Spleen (tissue), 11 donors: ENCODE results near the gene FTO. TPM values are rescaled to one million over a fixed set of nuclear protein-coding genes. Genes with fewer than 3 reads are reported as not detected.

Source experiments
- DNase-seq: peaks from one replicate; pipeline ENCODE4 v3.0.0-alpha.2; 2020
- H3K27ac ChIP-seq, 8 donors: fragments of 200-600 bp; sonication (generic) in 7 of 8; 1 replicate in 4 of 8; 2 replicates in 4 of 8; pipeline versions ENCODE4 v1.5.0 to v1.8.0; 2016 to 2021; ENCODE audit warnings: inconsistent platforms in 4 of 8, mild to moderate bottlenecking in 4 of 8, moderate library complexity in 1 of 8
- H3K27me3 ChIP-seq, 7 donors: fragments of 200-600 bp; sonication (generic) in 6 of 7; replicated peaks in 1 of 7; 1 replicate in 4 of 7; 2 replicates in 3 of 7; pipeline versions ENCODE4 v1.5.0 to v1.8.0; 2016 to 2021; ENCODE audit warnings: inconsistent platforms in 3 of 7, mild to moderate bottlenecking in 1 of 7
- H3K36me3 ChIP-seq, 6 donors: fragments of 200-600 bp; sonication (generic) in 5 of 6; 1 replicate in 4 of 6; 2 replicates in 2 of 6; pipeline versions ENCODE4 v1.5.0 to v1.8.0; 2016 to 2021; ENCODE audit warnings: inconsistent platforms in 2 of 6
- H3K4me1 ChIP-seq, 6 donors: fragments of 200-600 bp; sonication (generic) in 5 of 6; 1 replicate in 3 of 6; 2 replicates in 3 of 6; pipeline versions ENCODE4 v1.5.0 to v1.8.0; 2016 to 2021; ENCODE audit warnings: inconsistent platforms in 3 of 6
- H3K4me3 ChIP-seq, 8 donors: fragments of 200-600 bp; sonication (generic) in 7 of 8; 1 replicate in 4 of 8; 2 replicates in 4 of 8; pipeline versions ENCODE4 v1.5.0 to v1.8.0; 2016 to 2021; ENCODE audit warnings: inconsistent platforms in 4 of 8, mild to moderate bottlenecking in 4 of 8, moderate library complexity in 2 of 8
- H3K9me3 ChIP-seq, 8 donors: fragments of 200-600 bp; sonication (generic) in 7 of 8; 1 replicate in 4 of 8; 2 replicates in 4 of 8; pipeline versions ENCODE4 v1.5.0 to v1.8.0; 2016 to 2021; ENCODE audit warnings: inconsistent platforms in 4 of 8
- POLR2A ChIP-seq, 3 donors: fragments of 450-650 bp; IDR thresholded peaks; one replicate each; pipeline ENCODE4 v1.5.1; 2017; ENCODE audit warnings: antibody characterized with exemption in 3 of 3, mild to moderate bottlenecking in 1 of 3
- POLR2AphosphoS5 ChIP-seq, 3 donors: sonication (generic); formaldehyde crosslinking; IDR thresholded peaks; one replicate each; pipeline ENCODE4 v1.5.1; 2017; ENCODE audit warnings: antibody characterized with exemption in 3 of 3
- WGBS, 5 donors: extraction: QIAGEN DNeasy Blood & Tissue Kit in 3 of 5; methylation state at CpG; one replicate each; pipeline versions ENCODE4 v1.1.5 to v1.1.7; 2013 to 2018; 5-methylcytosine and 5-hydroxymethylcytosine counted together
- intact Hi-C: fragments of 100-400 bp; cut with DNase I; formaldehyde crosslinking; loops from one replicate; pipeline ENCODE4 v1.15.0; 2023; ENCODE audit warnings: low total_unique reads
- polyA plus RNA-seq, 3 donors: library from polyadenylated mRNA; stranded (reverse); fragments of 200-250 nt; gene quantifications; one replicate each; pipeline ENCODE4 v1.2.1, GENCODE V29; 2013
- total RNA-seq, 7 donors: library from RNA; depleted of rRNA in 3 of 7; stranded (reverse); fragments of >200 nt in 3 of 7; fragmentation: NEBNext Ultra II Directional in 4 of 7; extraction: Animal tissue kit (Norgen Biotek cat#: 25700) in 4 of 7; gene quantifications; one replicate each; pipeline versions ENCODE4 v1.1.0 to v1.2.1, GENCODE V29; 2016 to 2021
- TF ChIP-seq, protein P1 (sequence below), 11 experiments: fragments of 200-600 bp in 7 of 11; fragments of 450-650 bp in 4 of 11; sonication (generic) in 4 of 11; IDR thresholded peaks in 8 of 11; conservative IDR thresholded peaks in 3 of 11; 1 replicate in 7 of 11; 2 replicates in 4 of 11; pipeline versions ENCODE4 v1.4.0 to v1.8.0; 2016 to 2021; ENCODE audit warnings: antibody characterized with exemption in 11 of 11, inconsistent platforms in 4 of 11, mild to moderate bottlenecking in 1 of 11
- donor health status: healthy with polysubstance abuse.
- donor health status: DM: no; HTN: no; CAD: no; lungs with moderate emphysema.
- donor health status: DM: no; HTN: no; CAD: no.
- donor health status: Bipolar disorder and iron deficiency.
- donor health status: healthy.
- donor health status: DM: no; HTN: no; CAD: no.
- donor health status: DM: yes; HTN: yes; CAD: no.

The FTO gene
- total and polyA plus RNA-seq, 10 donors: 6.8 to 89.8 (median 68.4) TPM

DNA sequence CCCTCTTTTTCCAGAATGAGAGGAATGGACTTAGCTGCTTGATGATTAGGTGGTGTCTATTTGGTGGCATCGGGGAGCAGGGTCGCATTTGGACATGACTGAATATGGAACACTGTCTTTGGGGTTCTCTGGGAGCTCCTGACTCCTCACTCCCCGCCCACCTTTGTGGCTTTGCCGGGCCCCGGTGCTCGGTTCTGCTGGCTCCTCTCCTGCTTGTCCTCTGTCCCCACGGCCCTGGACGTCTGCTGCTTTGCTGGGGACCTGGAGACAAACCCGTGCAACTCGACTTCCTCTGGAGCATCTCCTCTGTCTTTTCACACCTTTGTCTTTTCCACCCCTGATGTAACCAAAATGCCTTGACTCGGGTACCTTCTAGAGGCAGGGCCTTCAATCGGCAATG is 446.9 kb downstream of the FTO start:
- 86 to 92% (median 88%) methylated on average over 12 of the region's 12 CpGs for WGBS, 5 donors
- Histone ChIP-seq H3K4me3 (no peak overlapping the region), H3K4me1 (no peaks in the 10 kb centered on the region), H3K27ac (no peak overlapping the region), H3K9me3 (peaks cover 0 to 2% (median 0%) of the 10 kb centered on the region in 8 donors), H3K27me3 (no peaks in the 10 kb centered on the region), H3K36me3 (no peaks in the 10 kb centered on the region)
- TF ChIP-seq POLR2A (IDR thresholded peaks at IDR 0.05): no peak
- TF ChIP-seq, protein P1, sequence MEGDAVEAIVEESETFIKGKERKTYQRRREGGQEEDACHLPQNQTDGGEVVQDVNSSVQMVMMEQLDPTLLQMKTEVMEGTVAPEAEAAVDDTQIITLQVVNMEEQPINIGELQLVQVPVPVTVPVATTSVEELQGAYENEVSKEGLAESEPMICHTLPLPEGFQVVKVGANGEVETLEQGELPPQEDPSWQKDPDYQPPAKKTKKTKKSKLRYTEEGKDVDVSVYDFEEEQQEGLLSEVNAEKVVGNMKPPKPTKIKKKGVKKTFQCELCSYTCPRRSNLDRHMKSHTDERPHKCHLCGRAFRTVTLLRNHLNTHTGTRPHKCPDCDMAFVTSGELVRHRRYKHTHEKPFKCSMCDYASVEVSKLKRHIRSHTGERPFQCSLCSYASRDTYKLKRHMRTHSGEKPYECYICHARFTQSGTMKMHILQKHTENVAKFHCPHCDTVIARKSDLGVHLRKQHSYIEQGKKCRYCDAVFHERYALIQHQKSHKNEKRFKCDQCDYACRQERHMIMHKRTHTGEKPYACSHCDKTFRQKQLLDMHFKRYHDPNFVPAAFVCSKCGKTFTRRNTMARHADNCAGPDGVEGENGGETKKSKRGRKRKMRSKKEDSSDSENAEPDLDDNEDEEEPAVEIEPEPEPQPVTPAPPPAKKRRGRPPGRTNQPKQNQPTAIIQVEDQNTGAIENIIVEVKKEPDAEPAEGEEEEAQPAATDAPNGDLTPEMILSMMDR (IDR thresholded peaks at IDR 0.05 in 8 of 11, conservative IDR thresholded peaks at IDR 0.05 in 3 of 11): no peak
- no peak for TF ChIP-seq POLR2AphosphoS5 (IDR thresholded peaks at IDR 0.05)
- intact Hi-C loops: no loop called here
- no peak for DNase-seq

DNA sequence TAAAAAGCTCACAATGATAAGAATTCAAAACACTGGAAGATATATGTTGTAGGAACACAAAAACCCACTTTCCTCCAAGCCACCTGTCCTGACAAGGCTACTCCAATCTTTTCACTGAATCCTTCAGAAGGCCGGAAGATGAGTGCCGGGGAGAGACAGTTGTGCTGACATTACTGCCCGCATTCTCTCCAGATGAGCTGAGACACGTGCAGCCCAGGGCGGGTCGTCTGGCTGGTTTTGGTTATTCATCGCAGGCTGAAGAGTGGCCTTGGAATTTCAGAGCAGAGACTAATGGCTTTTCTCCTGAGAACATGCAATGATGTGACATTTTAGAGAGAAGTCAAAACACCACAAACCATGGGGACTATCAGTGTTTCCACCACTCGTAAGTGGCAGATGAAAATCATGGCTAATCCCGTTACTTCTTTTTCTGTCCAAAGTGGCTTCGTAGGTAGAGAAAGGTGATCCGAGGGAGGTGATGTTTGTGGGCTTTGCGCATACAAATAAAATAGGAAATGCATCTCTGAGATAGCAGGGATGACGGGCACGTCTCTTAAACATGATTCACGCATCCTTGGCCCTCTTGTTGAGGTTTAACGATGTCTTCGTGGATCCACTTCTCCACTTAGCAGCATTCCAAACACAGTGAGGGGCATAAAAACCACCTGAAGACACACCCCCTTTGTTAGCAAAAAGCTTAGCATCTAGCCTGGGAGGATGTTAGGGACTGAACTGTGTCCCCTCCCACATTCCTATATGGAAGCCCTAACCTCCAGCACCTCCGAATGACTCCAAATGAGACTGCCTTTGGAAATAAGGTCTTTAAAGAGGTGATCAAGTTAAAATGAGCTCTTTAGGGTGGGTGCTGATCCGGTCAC is 448.6 kb downstream of the FTO start:
- WGBS, 5 donors: 87 to 93% (median 91%) methylated on average over 19 of the region's 19 CpGs
- no peak for DNase-seq
- no peak overlapping the region for H3K4me3 ChIP-seq
- H3K4me1 ChIP-seq: no peaks in the 10 kb centered on the region
- peaks cover 0 to 14% (median 2%) of the 10 kb centered on the region in 8 donors for H3K9me3 ChIP-seq
- intact Hi-C loops: no loop called here
- no peak overlapping the region for H3K27ac ChIP-seq
- no peaks in the 10 kb centered on the region for H3K36me3 ChIP-seq
- no peaks in the 10 kb centered on the region for H3K27me3 ChIP-seq
- TF ChIP-seq POLR2AphosphoS5 (IDR thresholded peaks at IDR 0.05) (no peak), POLR2A (IDR thresholded peaks at IDR 0.05) (no peak)
- TF ChIP-seq, protein P1 (IDR thresholded peaks at IDR 0.05 in 8 of 11, conservative IDR thresholded peaks at IDR 0.05 in 3 of 11): no peak

DNA sequence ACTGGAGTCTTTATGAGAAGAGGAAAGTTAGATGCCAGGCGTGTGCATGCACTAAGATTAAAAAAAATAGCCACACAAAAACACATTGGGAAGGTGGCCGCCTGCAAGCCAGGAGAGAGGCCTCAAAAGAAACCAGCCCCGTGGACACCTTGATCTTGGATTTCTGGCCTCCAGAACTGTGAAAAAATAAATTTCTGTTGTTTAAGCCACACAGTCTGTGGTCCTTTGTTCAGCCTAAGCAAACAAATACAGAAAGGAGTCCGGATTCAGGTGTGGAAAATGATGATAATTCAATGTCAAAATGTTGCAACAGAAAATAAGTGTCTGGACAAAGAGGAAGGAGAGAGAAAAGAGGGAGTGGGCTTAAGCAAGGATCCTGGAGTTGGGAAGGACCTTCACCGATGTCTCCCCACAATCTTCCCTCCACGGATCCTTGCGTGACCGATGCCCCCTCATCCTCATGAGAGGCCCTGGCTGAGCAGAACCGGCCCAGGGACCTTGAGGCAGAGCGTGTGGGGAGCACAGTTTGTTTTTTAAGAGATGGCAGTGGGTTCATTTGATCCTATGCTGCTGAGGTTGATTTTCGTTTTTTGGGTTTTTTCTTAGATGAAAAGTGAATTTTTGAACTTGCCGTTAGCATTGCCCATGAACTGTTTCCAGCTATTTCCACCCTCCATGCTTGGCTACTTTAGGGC is 449.4 kb downstream of the FTO start:
- no peaks in the 10 kb centered on the region for H3K36me3 ChIP-seq
- H3K4me1 ChIP-seq: no peaks in the 10 kb centered on the region
- TF ChIP-seq, protein P1 (IDR thresholded peaks at IDR 0.05 in 8 of 11, conservative IDR thresholded peaks at IDR 0.05 in 3 of 11): no peak
- no peak for TF ChIP-seq POLR2AphosphoS5 (IDR thresholded peaks at IDR 0.05)
- TF ChIP-seq POLR2A (IDR thresholded peaks at IDR 0.05): no peak
- intact Hi-C loops: no loop called here
- H3K9me3 ChIP-seq: peaks cover 0 to 14% (median 2%) of the 10 kb centered on the region in 8 donors
- no peak overlapping the region for H3K4me3 ChIP-seq
- WGBS, 5 donors: 82 to 89% (median 87%) methylated on average over 12 of the region's 12 CpGs
- DNase-seq: no peak
- no peak overlapping the region for H3K27ac ChIP-seq
- no peaks in the 10 kb centered on the region for H3K27me3 ChIP-seq

DNA sequence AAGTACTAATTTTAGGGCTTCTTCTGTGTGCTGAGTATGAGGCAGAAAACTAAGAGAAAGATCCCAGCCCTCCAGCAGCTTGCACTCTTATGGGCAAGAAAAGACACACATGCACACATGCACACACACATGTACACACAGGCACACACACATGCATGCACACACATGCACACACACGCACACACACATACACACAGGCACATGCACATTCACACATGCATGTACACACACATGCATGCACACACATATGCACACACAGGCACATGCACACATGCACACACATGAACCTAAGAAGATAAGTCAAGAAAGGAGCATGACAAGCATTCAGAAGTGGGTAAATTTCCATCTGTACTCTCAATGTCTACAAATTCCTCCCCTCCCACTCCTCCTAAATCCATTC is 452.4 kb downstream of the FTO start:
- Histone ChIP-seq H3K4me3 (no peak overlapping the region), H3K27ac (no peak overlapping the region), H3K4me1 (no peaks in the 10 kb centered on the region), H3K9me3 (peaks cover 0 to 14% (median 2%) of the 10 kb centered on the region in 8 donors), H3K36me3 (no peaks in the 10 kb centered on the region), H3K27me3 (no peaks in the 10 kb centered on the region)
- no peak for TF ChIP-seq POLR2AphosphoS5 (IDR thresholded peaks at IDR 0.05)
- TF ChIP-seq, protein P1 (IDR thresholded peaks at IDR 0.05 in 8 of 11, conservative IDR thresholded peaks at IDR 0.05 in 3 of 11): no peak
- DNase-seq: no peak
- intact Hi-C loops: no loop called here
- 67 to 96% (median 92%) methylated on average over 1 of the region's 1 CpG for WGBS, 5 donors
